NCI-H526 treated with DMSO at 0.1 percent for 48 hours (cell line): Measurements from ENCODE around the gene PTGER1.
"Not testable (repeated sequence)": the region's sequence is repeated elsewhere in the genome, so short reads cannot be mapped to it uniquely, and the experiment has no call there.

ENCODE experiments used
- DNase-seq: peaks from one replicate; lab custom pipeline; 2025; lab: John Stamatoyannopoulos, UW

The PTGER1 gene

DNA sequence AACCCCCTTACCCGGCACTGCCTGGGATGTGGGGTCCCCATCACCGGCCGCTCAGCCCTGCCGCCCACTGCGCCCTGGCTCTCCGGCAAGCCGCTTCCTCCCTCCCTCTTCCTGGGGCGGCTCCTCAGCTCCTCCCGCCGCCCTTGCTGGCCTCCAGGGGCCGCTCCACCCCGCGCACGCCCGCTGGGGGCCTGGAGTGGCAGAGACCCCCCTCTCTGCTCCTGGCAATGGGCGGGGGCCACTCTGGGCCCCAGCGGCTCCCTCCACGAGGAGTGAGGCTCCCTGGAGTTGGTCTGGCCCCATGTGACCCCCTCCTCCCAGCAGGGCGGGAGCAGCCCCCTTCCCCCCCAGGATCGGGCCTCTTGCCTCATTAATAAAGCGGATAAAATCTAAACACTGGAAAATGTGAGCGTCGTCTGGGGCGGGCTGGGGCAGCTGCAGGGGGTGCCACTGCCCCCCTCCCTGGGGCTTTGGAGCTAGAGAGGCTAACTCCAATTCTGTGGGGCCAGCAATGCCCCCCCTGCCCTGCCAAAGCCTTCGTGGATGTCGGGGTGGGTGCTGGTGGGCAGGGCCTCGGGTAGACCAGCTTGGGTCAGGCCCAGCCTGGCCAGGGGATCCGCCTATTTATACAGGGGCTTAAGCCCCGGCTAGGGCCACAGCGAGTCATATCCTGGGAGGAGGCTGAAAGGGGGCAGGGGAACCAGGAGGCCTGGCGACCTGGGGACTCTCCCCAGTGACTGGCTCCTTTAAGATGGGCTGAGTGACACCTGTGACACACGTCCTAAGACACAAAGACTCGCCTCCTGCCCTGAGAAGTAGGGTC is at the start of gene PTGER1:
PTGER1 (minus strand) TSS at position 104 of the 823 bp plus-strand sequence. CDS start 1,034 bp downstream, outside the sequence.
- no peak for DNase-seq

DNA sequence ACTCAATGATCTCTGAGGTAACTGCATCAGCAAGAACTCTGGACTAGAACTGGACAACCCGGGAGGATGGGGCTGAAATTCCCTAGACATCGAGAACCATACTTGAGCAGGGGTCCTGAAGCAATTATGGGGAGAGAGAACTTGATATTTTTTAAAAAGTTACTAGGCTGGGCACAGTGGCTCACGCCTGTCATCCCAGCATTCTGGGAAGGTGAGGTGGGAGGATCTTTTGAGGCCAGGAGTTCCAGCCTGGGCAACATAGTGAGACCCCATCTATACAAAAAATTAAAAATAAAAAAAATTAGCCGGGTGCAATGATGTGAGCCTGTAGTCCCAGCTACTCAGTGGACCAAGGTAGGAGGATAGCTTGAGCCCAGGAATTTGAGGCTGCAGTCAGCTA is 45.4 kb upstream of the PTGER1 start:
- no peak for DNase-seq

- DNase-seq = no peak
Observed at GRCh38 chr19:14519860-14520407, 44.8 kb upstream of the PTGER1 start.

- no peak for DNase-seq
Observed at GRCh38 chr19:14519245-14519859, 44.2 kb upstream of the PTGER1 start.

- no peak for DNase-seq
Observed at GRCh38 chr19:14517840-14518505, 42.8 kb upstream of the PTGER1 start, which contains the start of gene DNAJB1. Gene DNAJB1 (minus strand): TSS chr19:14518397. CDS start chr19:14518349, 48 bp downstream.

DNA sequence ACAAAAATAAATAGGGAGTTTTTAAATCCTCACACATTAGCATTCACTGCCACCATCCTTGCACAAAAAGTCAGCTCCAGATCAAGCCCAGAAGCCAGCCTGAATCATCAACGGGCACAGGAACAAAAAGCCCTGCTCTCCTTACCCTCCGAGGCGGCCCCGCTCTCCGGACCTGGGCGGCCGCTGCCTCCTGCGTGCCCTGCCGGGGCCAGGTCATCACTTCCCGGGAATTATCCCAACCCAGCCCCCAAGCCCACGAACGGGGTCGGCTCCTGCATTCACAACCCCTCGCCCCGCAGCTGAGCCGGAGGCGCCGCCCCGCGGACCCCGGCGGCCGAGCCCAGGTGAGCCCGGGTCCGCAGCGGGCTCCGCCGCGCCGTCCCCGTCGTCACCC is 42.3 kb upstream of the PTGER1 start:
- DNase-seq = no peak

GRCh38 chr19:14516746-14517438 is 41.7 kb upstream of the PTGER1 start:
- no peak for DNase-seq

GRCh38 chr19:14516048-14516534 is 40.9 kb upstream of the PTGER1 start:
- no peak for DNase-seq

GRCh38 chr19:14515501-14516047 is 40.4 kb upstream of the PTGER1 start:
- DNase-seq = no peak

- no peak for DNase-seq
Observed at GRCh38 chr19:14514215-14514863, 39.2 kb upstream of the PTGER1 start.

GRCh38 chr19:14512406-14512961 is 37.3 kb upstream of the PTGER1 start:
- DNase-seq = no peak

DNA sequence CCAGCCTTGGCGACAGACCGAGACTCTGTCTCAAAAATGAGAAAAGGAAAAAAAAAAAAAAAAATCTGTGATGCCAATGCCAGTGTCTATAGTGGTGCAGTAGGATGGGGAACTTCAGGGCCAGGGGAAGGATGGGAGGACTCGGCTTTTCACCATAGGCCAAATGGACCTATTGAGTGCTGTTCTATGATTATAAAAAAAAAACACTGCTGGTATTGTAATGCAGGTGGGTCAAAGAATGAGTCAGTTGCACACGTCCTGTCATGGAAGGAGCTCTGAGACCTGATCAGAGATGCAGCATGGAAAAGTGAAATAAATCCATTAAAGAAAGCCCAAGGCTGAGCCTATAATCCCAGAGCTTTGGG is 36.1 kb upstream of the PTGER1 start:
- no peak for DNase-seq

GRCh38 chr19:14510311-14511228 is 35.4 kb upstream of the PTGER1 start:
- DNase-seq = no peak

- DNase-seq = no peak
Observed at GRCh38 chr19:14507704-14508542, 32.8 kb upstream of the PTGER1 start.

DNA sequence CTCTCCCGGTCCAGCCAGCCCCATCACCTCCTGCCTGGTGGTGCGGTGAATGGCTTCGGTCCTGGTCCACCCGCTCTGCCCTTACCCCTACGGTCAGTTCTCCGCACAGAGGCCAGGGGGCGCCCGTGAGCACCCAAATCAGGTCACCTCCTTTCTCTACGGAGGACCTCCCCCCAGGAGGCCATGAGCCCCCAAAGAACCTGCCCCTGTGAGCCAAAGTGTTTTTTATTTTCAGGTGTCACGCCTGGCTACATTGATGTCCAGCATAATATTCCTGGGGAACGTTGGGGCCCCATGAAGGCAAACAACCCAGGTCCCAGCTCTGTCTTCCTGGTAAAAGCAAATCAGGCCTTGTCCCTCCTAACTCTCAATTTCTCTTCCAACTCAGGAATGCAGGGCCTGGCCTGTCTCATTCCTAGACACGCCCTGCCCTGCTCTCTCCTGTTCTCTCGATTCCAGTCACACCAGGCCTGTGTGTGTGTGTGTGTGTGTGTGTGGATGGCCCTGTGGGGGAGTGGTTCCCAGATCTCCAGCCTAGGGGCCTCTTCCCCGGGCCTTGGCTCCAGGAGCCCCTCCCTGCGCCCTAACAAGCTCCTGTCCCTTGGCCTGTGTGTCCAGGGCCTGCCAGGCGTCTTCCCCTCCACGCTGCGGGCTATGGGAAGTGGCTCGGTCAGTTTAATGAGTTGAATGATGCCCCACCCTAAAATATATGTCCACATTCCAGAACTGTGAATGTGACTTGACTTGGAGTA is 30.5 kb upstream of the PTGER1 start:
- no peak for DNase-seq

DNA sequence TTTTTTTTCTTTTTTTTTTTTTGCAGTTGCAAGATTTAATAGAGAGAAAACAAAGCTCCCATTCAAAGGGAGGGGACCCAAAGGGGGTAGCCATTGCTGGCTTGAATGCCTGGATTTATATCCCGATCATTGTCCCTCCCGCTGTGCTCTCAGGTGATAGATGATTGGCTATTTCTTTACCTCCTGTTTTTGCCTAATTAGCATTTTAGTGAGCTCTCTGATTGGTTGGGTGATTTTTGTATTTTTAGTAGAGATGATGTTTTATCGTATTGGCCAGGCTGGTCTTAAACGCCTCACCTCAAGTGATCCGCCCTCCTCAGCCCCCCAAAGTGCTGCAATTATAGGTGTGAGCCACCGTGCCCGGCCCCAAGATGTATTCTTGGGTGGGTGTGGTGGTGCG is 29.4 kb upstream of the PTGER1 start:
- DNase-seq = not testable (repeated sequence)

- no peak for DNase-seq
Observed at GRCh38 chr19:14503285-14503684, 28.1 kb upstream of the PTGER1 start.
